Measurements from ENCODE around the gene ABHD16A.

ABHD16A gene

DNA sequence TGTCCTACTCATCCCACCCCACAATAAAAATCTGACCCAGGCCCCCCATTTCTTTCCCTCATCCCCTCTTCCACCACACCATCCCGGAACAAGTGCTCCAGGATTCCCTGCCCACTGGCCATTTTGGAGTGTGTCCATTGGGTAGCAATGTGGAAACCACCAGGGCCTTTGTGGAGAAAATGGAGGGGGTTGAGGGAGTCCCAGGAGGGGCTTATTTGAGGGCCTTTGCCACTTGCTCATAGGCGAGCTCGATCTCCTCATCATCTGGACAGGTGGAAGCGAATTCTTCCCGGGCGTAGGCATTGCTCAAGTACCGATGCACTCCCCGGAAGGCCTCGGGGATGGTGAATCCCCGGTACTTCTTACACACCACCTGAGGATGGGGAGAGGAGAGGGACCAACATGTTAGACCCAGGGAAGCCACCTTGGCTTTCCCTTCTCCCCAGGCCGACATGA lies 27.5 kb upstream of the ABHD16A start:
- DNase-seq: no peak

DNA sequence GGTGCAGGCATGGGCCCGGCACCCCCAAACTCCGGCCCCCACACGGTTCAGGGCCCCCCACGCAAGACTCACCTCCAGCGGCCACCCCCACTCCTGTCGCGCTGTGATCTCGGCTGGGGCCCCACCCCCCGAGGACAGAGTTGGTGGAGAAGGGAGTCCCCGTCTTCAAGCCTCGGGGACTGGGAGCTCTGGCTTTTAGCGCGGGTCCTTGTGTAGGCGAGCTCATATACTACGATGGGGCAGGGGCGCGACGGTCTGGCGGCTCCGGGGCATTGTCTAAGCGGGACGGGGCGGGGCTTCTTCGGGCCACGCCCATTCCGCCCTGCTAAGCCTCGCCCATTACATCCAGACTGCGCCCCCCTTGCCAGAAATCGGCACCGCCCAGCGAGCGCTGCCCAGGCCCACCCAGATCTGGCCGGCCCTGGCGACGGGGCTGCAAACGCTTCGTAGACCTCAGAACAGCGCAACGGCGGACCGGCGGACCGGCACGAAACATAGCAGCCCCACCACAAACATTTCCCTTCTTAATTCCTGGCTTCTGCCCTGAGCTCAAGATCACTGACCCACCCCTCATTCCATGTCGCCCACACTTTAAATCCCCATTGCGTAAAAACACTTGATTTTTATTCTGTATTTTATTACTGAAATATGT lies 27.0 kb upstream of the ABHD16A start:
- peak; percentile 96 for DNase-seq

DNA sequence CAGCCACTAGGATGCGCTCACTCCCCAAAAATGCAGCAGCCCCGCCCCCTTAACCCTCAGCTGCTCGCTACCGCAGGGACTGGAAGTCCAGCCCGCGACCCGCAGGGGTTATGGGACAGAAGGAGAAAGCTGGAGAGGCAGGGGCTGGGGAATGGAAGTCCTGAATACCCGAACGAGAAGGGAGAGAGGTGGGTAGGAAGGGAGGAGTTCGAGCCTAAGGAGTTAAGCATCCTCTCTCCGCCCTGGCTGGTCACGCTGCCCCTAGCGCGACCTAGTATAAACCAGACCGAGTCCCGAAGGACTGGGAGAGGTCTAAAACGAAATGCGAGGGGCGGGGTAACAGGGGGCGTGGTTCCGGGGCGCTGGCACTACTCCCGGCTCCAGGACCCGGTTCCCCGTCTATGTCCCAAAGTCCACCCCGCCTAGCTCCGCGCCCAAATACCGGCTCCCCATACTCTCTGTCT lies 26.4 kb upstream of the ABHD16A start:
- peak; percentile 93 for DNase-seq

DNA sequence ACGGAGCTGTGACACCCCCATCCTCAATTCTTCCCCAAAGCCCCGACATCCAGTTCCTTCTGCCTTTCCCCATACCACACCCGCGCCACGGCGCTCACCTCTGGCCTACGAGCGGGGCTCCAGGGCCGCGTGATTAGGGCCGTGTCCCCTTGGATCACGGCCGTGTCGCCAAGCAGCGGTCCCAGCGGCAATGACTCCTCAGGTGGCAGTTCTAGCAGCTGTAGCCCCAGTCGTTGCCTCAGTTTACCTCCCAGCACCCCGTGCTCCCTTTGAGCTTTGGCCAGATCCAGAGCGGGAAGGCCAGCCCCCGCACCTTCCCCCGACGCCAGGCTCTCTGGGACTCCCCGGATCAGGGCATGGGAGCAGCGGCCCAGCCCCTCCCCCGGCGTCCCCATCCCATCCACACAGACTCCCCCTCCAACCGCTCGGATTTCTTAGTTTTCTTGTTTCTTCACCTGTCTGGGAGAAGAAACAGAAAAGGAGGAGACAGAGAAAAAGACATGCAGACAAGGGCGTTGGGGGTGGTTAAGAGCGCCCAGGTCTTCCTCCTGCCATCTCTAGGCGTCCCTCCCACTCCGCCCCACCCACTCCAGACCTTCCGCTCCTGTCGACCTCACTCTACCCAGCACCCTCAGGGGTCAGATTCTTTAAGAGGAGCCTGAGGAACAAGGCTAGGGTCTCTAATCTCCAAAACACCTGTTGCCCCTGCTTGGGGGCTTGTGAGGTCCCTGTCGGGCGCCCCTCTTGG lies 25.8 kb upstream of the ABHD16A start, which contains the start of gene DDAH2:
TSS of gene DDAH2 (minus strand) at position 533 of the 748 bp plus-strand sequence. CDS start at position 395, 138 bp downstream.
- no peak for DNase-seq

DNA sequence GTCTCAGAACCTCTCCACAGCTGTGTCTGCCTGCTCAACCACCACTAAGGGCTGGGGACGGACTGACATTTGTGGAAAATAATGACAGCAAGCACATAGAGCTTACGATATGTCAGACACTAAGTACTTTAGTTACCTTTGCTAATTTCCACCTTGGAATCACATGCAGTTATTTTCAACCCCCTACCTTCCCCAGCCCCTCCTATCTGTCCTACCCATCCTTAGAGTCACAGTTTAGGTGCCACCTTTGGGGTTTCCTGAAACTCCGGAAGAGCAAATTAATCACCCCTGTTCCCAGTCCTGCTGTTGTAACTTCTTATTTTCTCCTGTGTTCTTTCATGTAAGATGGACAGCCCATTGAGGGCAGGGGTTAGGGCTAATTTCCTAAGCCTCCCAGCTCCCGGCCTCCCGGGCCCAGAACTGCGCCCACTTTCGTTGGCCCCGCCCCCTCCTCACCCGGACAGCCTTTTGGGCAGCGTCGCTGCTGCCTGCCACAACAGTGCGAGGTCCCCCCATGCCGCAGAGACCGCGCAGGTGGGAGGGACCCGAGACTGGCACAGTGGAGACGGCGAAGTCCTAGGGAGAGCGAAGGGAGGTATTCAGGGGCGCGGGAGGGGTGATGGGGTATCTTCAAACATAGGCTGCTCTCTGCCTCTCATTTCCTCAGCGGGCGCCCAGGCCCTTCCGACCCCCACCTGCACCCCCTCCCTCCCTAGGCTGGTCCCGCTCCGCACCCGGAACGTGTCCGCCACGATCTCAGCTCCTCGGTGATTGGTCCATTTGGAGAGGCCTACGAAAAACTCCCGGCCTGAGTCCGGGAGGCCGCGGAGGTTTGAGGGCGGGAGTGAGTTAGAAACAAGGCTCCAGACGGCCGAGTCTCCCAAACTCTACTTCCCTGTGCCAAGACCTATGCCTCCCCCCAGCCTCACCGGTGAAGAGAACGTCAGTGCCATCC lies 24.9 kb upstream of the ABHD16A start:
- no peak for DNase-seq

DNA sequence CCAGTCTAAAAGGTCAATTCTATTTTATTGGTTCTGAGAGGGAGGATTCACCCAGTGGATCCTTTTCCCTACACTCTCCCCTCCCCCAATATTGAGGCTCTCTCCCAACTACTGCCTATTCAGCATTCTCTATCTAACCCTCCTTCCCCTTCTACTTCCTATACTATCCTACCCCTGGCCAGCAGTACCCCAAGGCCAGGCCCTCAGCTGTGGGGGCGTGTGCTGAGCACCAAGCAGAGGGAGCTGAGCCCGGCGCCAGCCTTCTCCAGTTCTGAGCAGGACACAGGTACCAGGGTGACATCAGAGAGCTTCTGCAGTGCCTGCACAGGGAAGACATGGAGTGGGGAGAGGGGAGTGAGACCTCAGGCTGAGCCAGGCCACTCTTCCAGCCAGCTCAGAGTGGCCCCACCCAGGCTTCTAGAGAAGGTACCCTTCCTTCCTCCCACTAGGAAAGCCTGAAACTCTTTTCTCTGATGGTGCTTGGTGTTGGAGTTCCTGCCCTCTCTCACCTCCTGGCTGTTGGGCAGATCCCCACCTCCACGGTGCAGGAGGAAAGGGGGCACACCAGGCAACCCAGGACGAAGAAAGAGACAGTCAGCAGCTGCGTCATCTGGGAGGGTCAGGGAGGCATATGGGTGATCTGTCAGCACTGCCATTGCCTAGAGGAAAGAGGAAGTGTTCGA lies 24.1 kb upstream of the ABHD16A start:
- DNase-seq: no peak

DNA sequence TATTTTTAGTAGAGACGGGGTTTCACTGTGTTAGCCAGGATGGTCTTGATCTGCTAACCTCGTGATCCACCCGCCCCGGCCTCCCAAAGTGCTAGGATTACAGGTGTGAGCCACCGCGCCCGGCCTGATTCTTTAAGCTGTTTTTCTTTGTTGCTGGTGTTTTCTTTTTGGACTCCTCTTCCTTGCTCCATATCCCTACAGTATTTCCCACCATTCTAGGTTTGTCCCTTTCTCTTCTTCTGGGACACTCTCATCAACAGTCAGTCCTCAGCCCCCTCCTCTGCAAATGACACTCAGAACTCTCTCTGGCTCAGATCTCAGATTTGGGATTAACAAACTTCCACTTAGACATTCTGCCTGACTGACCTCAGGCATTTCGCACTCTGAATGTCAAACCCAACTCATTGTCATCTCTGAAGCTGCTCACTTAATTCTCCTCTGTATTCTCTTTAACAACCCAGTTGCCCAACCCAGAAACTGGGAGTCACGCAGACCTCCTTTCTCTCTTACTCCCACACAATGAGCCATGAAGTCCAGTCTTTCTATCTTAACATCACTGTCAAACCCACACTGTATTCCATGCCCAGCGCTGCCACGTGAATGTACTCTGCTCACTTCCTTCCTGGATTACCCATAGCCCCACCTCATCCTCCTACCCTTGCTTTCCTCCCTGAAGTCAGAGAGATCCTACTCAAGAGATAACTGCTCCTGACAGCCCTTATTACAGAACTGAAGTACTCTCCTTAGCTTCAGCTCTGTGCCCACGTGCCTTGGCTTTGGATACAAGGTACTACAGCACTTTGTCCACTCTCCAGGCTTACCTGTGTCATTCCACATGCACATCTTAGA lies 22.6 kb upstream of the ABHD16A start:
- DNase-seq: no peak

DNA sequence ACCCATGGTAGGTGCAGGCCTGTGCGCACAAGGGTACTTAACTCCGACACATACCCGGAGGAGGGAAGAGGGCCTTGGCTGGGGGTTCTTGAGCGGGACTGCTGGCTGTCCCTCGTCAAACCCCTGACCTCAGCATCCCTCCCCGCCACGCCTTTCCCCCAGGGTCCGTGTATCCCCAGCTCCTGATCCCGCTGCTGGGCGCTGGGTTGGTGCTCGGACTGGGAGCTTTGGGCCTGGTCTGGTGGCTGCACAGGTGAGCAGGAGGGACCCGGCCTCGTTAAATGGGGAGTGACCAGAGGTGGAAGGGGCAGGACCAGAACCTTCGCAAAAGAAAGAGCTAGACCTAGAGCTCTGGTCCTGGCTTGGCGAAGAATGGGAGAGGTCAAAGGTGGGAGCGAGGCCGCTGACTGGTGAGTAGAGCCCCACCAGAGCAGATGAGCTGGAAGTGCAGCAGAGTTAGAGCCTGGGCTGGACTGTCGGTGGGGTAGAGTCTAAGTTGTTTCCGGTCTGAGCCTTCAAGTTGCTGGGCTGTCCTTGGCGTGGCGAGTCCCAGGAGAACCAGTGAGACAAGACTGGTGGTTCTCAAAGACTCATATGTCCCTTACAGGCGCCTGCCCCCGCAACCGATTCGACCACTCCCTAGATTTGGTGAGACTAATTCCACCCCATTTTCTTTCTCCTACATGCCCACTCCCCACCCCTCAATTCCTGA lies 21.0 kb upstream of the ABHD16A start:
- DNase-seq: no peak

DNA sequence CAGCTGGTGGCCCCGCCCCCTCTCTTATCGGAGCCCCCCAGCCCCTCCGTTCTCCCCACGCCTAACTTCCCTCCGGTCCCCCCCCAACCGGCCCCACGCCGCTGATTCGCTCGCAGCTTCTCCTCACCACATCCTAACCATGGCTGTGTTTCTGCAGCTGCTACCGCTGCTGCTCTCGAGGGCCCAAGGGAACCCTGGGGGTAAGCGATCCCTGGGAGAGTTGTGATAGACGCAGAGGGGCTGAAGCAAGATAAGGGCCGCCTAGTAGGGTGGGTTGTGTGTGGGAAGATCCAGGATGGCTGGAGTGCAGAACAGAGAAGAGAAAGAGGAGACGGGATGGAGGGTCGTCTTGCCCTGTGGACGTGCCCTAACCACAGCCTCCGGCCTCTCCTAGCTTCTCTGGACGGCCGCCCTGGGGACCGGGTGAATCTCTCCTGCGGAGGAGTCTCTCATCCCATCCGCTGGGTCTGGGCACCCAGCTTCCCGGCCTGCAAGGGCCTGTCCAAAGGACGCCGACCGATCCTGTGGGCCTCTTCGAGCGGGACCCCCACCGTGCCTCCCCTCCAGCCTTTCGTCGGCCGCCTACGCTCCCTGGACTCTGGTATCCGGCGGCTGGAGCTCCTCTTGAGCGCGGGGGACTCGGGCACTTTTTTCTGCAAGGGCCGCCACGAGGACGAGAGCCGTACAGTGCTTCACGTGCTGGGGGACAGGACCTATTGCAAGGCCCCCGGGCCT lies 20.3 kb upstream of the ABHD16A start, which contains the start of gene MPIG6B:
TSS of gene MPIG6B (plus strand) at position 129 of the 735 bp plus-strand sequence. CDS start at position 140, 11 bp downstream.
- DNase-seq: no peak

DNA sequence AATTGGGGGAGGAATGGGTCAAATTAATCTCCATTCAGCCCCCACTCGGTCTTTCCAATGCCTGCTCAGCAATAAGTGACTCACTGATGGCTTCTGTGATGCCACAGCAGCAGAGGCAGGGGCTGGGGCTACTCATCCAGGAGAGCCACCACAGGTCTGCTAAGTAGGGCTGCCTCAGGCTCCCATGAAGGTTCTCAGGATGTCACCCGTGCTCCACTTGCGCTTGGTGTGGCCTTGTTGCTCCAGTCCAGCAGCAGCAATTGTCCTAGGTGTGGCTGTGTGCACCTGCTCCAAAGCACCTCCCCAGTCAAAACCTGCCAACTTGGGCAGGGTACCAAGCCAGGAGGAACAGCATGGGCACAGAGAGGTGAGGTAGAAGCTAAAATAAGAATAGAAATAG lies 19.0 kb upstream of the ABHD16A start:
- DNase-seq: no peak

DNA sequence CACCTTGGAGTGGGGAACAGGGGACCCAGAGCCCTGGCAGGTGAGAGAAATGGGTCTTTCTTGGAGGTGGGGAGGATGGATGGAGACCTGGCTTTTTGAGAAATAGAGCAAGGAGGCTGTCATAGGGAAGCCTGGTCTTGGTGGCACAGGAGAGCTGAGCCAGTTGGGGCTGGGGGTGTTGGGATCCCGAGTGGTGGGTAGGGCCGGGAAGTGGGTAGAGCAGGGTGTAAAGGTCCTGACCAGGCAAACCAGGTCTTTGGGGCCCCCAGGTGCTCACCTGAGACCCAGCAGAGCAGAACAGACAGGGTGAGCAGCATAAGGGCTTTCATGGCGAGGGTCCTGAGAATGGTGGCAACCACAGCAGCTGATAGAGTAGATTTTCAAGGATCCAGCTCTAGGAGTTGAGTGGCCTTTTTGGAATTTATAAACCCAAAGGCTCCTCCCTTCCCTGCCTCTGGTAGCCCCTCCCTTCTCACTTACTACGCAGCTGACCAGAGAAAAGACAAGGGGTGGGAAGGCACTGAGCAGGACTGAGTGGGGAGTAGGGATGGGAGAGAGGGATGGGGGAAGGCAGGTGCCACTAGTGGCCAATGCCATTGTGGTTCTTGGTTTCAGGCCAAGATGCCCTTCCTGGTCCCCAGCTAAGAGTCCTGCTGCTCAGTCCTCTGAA lies 18.4 kb upstream of the ABHD16A start, which contains the start of gene LY6G6C:
TSS of gene LY6G6C (minus strand) at position 396 of the 670 bp plus-strand sequence. CDS start at position 329, 67 bp downstream.
- no peak for DNase-seq

DNA sequence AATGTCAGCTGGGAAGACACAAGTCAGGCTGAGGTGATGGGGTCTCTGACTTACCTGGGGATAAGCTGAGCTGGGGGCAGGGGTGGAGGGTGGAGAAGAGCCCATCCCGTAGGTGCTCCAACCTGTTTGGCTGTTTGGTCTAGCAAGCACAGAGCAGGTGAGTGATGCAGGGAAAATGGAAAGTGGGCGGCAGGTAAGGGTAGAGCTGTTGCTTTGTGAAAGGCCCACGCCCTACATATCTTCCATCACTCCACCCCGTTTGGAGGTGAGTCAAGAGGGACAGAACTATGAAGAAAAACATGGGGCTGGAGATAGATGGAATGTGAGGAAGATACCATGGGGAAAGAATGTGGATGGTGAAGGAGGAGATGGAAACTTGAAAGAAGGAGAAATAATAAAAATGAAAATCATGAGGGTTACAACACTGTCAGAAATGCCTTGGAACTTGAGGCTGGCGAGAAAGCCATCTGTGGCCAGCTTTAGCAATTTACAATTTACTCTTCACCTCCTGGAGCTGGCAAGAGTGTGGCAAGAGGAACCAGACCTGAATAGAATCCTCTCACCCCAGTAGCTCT lies 17.2 kb upstream of the ABHD16A start:
- DNase-seq: no peak

DNA sequence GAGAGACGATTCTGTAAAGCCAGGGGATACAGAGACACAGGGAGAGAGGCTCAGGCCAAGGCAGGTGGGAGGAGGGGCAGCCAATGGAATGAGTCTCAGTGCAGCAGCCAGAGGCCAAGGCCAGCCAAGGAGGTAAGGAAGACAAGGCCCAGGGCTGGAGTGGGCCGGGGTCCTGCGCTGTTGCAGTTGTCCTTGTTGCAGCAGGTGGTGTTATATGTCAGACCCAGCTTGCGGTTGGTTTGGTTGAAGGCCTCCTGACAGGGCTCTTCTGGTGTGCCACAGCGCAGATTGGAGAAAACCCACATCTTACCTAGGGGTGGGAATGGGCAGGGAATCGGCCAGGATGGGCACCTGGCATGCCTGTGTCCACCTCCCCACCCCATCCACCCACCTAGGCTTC lies 15.9 kb upstream of the ABHD16A start:
- no peak for DNase-seq

DNA sequence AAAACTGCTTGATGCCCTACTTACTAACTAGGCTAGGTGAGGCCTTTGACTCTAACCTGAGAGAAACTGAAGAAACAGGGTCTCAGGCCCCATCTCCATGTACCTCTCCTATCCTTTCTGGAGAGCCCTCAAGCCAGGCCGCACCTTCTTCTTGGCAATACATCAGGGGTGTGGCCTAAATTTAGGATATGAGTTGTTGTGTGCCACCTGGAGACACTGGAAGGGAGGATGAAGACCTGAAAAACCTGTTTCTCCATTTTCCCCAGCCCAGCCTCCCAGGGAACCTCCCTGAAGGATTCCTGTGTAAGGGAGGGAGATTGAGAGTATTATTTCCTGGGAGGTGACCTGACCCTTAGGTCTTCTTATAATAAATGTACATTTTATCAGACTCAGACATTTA lies 15.1 kb upstream of the ABHD16A start:
- no peak for DNase-seq

DNA sequence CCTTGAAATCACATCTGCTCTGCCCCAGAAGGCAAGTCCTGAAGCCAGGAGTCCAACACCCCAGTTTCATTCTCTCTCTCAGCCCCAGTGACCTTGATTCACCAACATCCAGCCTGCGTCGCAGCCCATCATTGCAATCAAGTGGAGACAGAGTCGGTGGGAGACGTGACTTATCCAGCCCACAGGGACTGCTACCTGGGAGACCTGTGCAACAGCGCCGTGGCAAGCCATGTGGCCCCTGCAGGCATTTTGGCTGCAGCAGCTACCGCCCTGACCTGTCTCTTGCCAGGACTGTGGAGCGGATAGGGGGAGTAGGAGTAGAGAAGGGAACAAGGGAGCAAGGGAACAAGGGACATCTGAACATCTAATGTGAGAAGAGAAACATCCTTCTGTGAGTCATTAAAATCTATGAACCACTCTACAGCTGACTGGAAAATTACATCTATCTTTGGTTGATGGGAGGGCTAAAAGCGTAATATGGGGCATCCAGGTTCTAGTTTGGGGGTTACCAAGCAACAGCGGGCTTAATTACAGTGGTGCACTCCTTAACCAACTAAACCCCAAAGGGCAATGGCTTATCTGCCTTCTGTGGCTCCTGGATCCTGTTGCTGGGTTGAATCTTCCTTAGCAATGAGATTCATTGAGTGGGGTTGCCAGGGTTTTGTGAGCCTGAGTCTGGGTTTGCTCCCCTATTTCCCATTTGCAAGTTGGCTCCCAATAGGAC lies 14.5 kb upstream of the ABHD16A start:
- no peak for DNase-seq

DNA sequence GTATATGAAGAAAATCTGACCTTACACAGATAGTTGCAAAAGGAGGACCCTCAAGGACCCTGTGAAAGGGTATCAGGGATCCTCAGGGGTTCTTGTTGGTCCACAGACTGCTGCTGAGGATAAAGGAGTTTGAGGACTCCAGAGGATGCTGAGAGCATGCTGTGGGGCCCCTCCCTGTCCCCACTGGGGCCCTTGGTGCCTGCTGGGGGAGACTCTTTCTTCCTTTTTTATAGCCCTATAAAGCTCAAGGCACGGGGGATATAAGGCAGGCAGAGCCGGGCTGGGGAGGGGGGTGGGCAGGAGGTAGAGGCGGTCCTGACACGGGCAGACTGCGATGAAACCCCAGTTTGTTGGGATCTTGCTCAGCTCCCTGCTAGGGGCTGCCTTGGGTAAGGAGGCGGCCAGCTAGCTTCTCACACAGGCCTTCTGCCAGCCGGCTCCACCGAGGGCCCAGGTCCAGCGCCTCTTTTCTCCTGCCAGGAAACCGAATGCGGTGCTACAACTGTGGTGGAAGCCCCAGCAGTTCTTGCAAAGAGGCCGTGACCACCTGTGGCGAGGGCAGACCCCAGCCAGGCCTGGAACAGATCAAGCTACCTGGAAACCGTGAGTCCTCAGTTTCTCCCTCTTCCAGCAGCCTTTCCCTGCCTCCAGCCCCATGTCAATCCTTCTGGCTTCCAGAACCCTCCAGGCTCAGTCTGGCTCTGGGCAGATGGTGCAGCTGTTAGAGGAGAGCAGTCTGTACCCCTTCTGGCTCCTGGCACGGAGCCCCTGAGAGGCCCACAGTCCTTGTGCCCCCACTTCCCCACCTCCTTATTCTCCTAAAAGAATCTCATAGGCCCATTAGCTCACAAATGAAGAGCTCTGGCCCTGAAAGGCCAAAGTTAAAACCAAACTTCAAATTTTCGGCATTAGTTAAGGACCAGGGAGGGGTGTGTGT lies 12.2 kb upstream of the ABHD16A start, which contains the start of gene LY6G6D:
TSS of gene LY6G6D (plus strand) at position 327 of the 937 bp plus-strand sequence. CDS start at position 335, 8 bp downstream.
- DNase-seq: no peak

All from left hindlimb (tissue), 1 donor.